Adipose tissue (tissue), 3 donors: ENCODE measurements around the gene NLRC4. TPM values are rescaled to one million over a fixed set of nuclear protein-coding genes. Genes with fewer than 3 reads are reported as not detected.

Experiments used
- H3K27ac ChIP-seq: one replicate; pipeline ENCODE4 v1.5.1; 2013; ENCODE audit warnings: low read depth, low read length
- WGBS, 3 donors: extraction: QIAGEN DNeasy Blood & Tissue Kit; methylation state at CpG; one replicate each; pipeline ENCODE4 v1.1.7; 2013; 5-methylcytosine and 5-hydroxymethylcytosine counted together
- polyA plus RNA-seq, 3 donors: library from polyadenylated mRNA; stranded (reverse); fragments of 200-250 nt; gene quantifications; one replicate each; pipeline ENCODE4 v1.2.3, GENCODE V29; 2013
- donor health status: healthy with polysubstance abuse.
- donor health status: Bipolar disorder and iron deficiency.
- donor health status: healthy.

The NLRC4 gene
- polyA plus RNA-seq, 3 donors = 0.25 to 3.9 (median 2.3) TPM

DNA sequence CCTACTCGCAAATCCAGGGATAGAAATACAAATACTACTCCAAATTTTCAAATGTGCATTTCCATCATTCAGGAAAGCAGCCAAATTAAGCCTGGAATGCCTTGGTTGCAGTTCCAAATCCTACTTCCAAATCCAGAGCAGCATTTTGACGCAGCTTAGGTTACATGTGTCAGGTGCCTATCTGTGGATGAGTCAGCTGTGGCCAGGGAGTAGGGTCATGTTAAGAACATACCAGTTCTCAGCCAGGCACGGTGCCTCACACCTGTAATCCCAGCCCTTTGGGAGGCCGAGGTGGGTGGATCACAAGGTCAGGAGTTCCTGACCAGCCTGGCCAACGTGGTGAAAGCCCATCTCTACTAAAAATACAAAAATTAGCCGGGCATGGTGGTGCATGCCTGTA lies 82.0 kb downstream of the NLRC4 start:
- no peak overlapping the region for H3K27ac ChIP-seq
- WGBS, 3 donors = 94 to 95% (median 94%) methylated on average over 6 of the region's 6 CpGs

Other genes starting within 250 kb of the NLRC4 start
- gene DPY30, start 225.1 kb downstream of the NLRC4 start, polyA plus RNA-seq = 100 to 1,000 TPM in 1 of 3 donors, 10 to 100 TPM in 2; 41.1 to 101 (median 52.4) TPM
- 1 to 10 TPM; 2.8 to 5.2 (median 3.5) TPM for gene SPAST, start 201.3 kb downstream of the NLRC4 start, polyA plus RNA-seq
- 1 to 10 TPM; 4.2 to 8.2 (median 5.7) TPM for gene SLC30A6, start 99.0 kb downstream of the NLRC4 start, polyA plus RNA-seq
- 10 to 100 TPM; 12.9 to 15.7 (median 14.6) TPM for gene YIPF4, start 13.0 kb upstream of the NLRC4 start, polyA plus RNA-seq
- gene BIRC6, start 92.1 kb upstream of the NLRC4 start, polyA plus RNA-seq = 10 to 100 TPM in 2 of 3 donors, 1 to 10 TPM in 1; 9.3 to 18.2 (median 13.4) TPM